Large intestine (tissue), 3 donors: Measurements from ENCODE around the gene GBF1. TPM values are rescaled to one million over a fixed set of nuclear protein-coding genes. Genes with fewer than 3 reads are reported as not detected.

Experiments used
- DNase-seq, 2 donors: peaks; one replicate each; pipeline versions ENCODE4 v3.0.0 to v3.0.0-alpha.2; 2013
- H3K27ac ChIP-seq: one replicate; pipeline ENCODE4 v1.5.1; 2013; ENCODE audit warnings: low read length
- H3K27me3 ChIP-seq: 2 replicates; pipeline ENCODE4 v1.6.1; 2013; ENCODE audit warnings: low read length; ENCODE audit not compliant: control insufficient read depth, insufficient read depth
- H3K36me3 ChIP-seq: 2 replicates; pipeline ENCODE4 v1.6.1; 2013; ENCODE audit warnings: low read length; ENCODE audit not compliant: control insufficient read depth, insufficient read depth
- H3K4me1 ChIP-seq: one replicate; pipeline ENCODE4 v1.6.1; 2013; ENCODE audit warnings: low read length; ENCODE audit not compliant: control insufficient read depth, insufficient read depth
- H3K4me3 ChIP-seq: one replicate; pipeline ENCODE4 v1.5.1; 2013; ENCODE audit warnings: low read length
- H3K9me3 ChIP-seq: one replicate; pipeline ENCODE4 v1.6.1; 2013; ENCODE audit warnings: mild to moderate bottlenecking, low read depth, low read length, moderate library complexity; ENCODE audit not compliant: control insufficient read depth
- WGBS: methylation state at CpG from one replicate; pipeline ENCODE4 v1.1.5; 2013; ENCODE audit warnings: low lambda C conversion rate; ENCODE audit not compliant: insufficient coverage; 5-methylcytosine and 5-hydroxymethylcytosine counted together
- polyA plus RNA-seq: library from polyadenylated mRNA; unstranded; fragments of 120-200 nt; gene quantifications from one replicate; pipeline ENCODE4 v1.2.1, GENCODE V29; 2013

GBF1 gene
- polyA plus RNA-seq, 1 donor: 44.0 TPM

DNA sequence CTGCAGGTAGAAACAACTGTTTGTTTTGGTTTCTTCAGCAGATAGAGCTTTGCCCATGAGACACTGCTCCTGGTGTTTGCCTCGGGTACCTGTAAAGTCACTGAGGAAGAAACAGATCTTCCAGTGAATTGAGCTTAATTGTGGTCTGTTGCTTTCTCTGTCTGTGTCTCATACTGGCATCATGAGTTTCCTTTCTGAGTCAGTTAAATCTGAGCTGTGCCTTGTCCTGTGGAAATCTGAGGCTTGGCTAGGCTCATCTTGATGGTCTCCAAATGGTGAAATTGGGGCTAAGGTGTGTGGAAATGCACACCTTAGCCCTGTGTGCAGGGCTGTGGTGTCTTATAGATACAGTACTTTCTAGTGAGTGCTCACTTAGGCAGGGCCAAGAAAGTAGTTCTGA, 67.4 kb downstream of the GBF1 start:
- no peak for DNase-seq
- H3K4me1 ChIP-seq: peaks cover 9% of the 10 kb centered on the region
- no CpG with 5 or more reads among the region's 1 CpG for WGBS
- no peaks in the 10 kb centered on the region for H3K9me3 ChIP-seq
- no peaks in the 10 kb centered on the region for H3K27me3 ChIP-seq
- no peak overlapping the region for H3K4me3 ChIP-seq
- H3K36me3 ChIP-seq: peaks cover 8% of the 10 kb centered on the region
- H3K27ac ChIP-seq: no peak overlapping the region

DNA sequence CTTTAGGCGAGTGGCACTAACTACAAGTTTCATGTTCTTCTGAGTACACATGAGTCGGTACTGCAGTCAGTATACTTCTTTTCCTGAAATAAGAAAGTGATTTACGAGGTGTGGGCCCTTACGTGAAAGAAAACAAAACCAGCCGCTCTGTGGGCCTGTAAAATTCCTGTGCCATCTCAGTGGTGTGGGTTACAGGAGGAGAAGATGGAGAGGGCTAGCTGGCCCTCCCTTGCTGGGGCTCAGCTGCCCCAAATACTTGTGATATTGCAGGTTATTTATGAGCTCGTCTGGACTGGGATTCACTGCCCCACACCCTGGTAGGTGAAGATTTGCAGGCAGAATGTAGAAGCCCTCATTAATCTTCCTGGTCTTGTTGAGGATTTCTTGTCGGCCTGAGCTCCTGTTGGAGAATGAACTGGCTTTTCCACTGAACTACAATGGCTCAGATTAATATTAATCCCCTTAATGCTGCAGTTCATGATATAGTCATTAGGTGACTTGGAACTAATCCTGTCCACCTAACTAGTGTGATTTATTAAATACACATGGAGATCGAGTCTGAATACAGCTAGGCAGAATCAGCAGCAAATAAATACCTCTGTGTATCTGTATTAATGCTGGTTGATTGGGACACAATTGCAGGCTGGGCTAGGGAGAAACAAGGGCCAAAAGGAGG, 68.0 kb downstream of the GBF1 start:
- peaks cover 8% of the 10 kb centered on the region for H3K36me3 ChIP-seq
- DNase-seq: no peak
- no CpG with 5 or more reads among the region's 8 CpGs for WGBS

DNA sequence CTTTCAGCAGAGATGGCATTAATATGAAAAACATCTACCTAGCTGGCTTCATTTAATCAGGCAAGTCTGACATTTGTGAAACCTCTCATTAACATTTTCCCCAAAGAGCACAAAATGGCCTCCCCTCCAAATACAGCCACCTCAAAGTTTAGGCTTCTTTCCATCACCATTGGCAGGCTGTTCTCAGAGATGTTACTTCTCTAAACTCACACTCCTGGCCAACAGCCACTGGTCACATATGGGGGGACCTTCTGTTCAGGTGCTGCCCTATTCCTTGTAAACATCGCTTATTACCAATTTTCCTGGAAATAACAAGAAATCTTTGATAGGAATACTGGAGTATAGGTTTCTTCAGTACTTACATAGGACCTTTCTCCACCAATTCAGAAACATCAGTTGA, 69.5 kb downstream of the GBF1 start:
- Histone ChIP-seq H3K27ac (no peak overlapping the region), H3K4me1 (peaks cover 9% of the 10 kb centered on the region), H3K9me3 (no peaks in the 10 kb centered on the region), H3K4me3 (no peak overlapping the region), H3K27me3 (no peaks in the 10 kb centered on the region), H3K36me3 (peaks cover 8% of the 10 kb centered on the region)
- DNase-seq: no peak
- no CpG with 5 or more reads among the region's 1 CpG for WGBS

More for the DNA sequence above, 68.0 kb downstream of the GBF1 start:
- Histone ChIP-seq H3K9me3 (no peaks in the 10 kb centered on the region), H3K4me3 (no peak overlapping the region), H3K4me1 (peaks cover 9% of the 10 kb centered on the region), H3K27me3 (no peaks in the 10 kb centered on the region), H3K27ac (no peak overlapping the region)

DNA sequence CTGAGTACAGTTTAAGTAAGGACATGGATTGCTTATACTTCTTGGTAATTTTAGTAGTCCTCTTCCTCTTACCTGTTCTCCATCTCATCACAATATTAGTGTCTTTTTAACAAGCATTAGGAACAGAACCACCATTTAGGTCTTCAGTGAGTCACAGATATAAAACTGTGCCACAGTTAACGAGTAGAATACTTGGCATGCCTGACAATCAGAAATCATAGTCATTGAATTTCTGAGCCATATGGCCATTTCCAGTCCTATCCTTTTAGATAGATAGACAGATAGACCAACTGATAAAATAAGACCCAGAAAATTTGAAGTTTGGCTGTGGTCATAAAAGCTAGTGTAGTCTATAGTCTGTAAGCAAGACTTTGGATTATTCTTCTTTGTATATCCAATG, 71.1 kb downstream of the GBF1 start:
- no peaks in the 10 kb centered on the region for H3K4me1 ChIP-seq
- H3K27me3 ChIP-seq: no peaks in the 10 kb centered on the region
- no peak overlapping the region for H3K27ac ChIP-seq
- no CpG with 5 or more reads among the region's 1 CpG for WGBS
- peaks cover 8% of the 10 kb centered on the region for H3K36me3 ChIP-seq
- no peak for DNase-seq
- H3K9me3 ChIP-seq: no peaks in the 10 kb centered on the region
- H3K4me3 ChIP-seq: no peak overlapping the region

DNA sequence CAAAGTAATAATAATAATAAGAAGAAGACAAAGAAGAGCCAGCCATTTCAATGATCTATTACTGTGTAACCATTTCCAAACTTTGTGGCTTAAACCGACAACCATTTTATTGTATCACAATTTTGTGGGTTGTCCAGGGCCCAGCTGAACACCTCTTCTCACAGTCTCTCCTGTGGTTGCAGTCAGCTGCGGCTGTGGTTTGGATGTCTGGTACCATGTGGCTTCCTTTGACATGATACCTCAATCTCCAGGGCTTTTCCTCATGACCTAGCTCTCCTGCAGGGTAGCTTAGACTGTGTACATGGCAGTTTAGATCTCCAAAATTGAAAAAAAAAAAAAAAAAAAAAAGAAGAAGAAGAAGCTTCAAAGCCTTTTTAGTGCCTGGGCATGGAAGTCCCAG, 77.6 kb downstream of the GBF1 start:
- DNase-seq: no peak
- no peaks in the 10 kb centered on the region for H3K27me3 ChIP-seq
- H3K36me3 ChIP-seq: peaks cover 3% of the 10 kb centered on the region
- WGBS: no CpG with 5 or more reads among the region's 2 CpGs
- no peak overlapping the region for H3K4me3 ChIP-seq
- no peaks in the 10 kb centered on the region for H3K9me3 ChIP-seq
- H3K4me1 ChIP-seq: no peaks in the 10 kb centered on the region
- H3K27ac ChIP-seq: no peak overlapping the region

DNA sequence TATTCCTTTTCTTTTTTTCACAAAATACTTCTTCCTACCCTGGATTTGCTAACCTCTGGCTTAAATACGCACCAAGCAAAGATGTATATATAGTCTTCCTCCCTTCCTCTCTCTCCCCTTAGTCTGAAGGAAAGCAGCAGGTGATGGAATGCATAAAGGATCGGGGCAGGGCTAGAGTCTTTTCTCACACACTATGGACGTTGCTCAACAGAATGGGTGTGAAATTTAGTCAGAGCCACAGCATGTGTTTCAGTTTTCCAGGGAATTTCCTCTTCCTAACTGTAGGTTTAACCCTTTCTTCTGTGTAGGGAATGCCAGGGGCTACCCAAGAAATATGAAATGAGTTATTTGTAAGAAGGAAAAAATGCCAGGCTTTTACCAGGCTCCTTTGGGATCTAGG, 78.7 kb downstream of the GBF1 start:
- Histone ChIP-seq H3K27me3 (no peaks in the 10 kb centered on the region), H3K4me1 (peaks cover 5% of the 10 kb centered on the region), H3K36me3 (peaks cover 3% of the 10 kb centered on the region), H3K27ac (no peak overlapping the region), H3K9me3 (no peaks in the 10 kb centered on the region), H3K4me3 (no peak overlapping the region)
- no peak for DNase-seq
- no CpG with 5 or more reads among the region's 3 CpGs for WGBS

DNA sequence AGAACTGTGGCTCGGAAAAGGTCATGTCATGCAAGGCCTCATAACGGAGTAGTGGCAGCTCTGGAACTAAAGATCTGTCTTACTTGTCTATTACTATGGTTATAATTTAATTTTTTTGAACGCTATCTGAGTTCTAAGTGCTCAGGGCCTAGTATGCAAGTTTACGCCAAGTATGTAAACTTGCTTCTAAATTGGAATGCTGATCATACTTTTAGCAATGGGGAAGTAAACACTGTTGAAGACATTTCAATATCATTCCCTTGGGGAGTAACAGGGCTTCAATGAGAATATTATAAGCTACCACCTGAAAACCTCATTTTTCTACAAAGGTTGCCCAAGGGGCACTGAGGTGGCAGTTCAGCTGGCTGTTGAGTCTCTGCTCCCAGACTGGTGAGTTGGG, 80.7 kb downstream of the GBF1 start:
- no peak overlapping the region for H3K27ac ChIP-seq
- WGBS: no CpG with 5 or more reads among the region's 4 CpGs
- H3K27me3 ChIP-seq: no peaks in the 10 kb centered on the region
- no peaks in the 10 kb centered on the region for H3K9me3 ChIP-seq
- peaks cover 3% of the 10 kb centered on the region for H3K36me3 ChIP-seq
- H3K4me3 ChIP-seq: no peak overlapping the region
- DNase-seq: no peak
- peaks cover 7% of the 10 kb centered on the region for H3K4me1 ChIP-seq

DNA sequence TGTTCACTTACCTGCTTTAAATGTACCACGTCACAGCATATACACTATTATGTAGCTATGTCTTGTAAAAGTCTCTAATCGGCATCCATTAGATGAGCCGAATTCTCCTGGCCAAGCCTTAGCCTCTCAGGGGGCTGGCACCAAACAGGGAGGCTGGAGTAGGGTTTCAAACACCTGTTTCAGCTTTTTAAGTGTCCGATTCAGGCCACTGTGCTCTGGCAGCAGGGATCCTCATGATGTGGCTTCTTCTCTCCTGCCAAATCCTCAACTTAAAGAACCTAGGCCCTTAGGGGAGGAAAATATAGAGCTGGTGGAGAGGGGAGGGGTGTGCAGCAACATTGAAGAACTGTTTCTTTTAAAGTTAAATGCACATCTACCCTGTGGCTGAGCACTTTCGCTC, 81.7 kb downstream of the GBF1 start:
- no peak for DNase-seq
- H3K27me3 ChIP-seq: no peaks in the 10 kb centered on the region
- no CpG with 5 or more reads among the region's 5 CpGs for WGBS
- H3K4me1 ChIP-seq: peaks cover 7% of the 10 kb centered on the region
- H3K27ac ChIP-seq: no peak overlapping the region
- H3K9me3 ChIP-seq: no peaks in the 10 kb centered on the region
- no peak overlapping the region for H3K4me3 ChIP-seq
- no peaks in the 10 kb centered on the region for H3K36me3 ChIP-seq

DNA sequence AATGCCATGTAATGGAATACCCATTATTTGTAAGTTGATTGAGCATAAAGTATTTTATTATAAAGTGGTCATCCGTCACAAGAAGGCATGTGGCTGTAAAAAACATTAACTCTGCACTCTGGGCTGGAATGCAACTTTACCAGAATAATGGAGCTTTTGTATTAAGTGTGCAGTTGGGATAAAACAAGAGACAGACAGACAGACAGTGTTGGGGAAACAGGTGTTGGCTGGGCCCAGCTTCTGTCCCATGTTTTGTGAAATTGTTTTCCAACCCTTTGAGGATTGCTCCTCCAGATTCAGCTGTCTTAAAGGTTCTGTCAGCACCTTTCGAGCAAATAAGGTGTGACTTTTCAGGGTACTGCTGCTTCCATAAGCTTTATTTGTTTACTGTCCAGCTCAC, 82.3 kb downstream of the GBF1 start:
- WGBS: no CpG with 5 or more reads among the region's 2 CpGs
- H3K4me1 ChIP-seq: peaks cover 7% of the 10 kb centered on the region
- peaks cover 3% of the 10 kb centered on the region for H3K36me3 ChIP-seq
- H3K27ac ChIP-seq: no peak overlapping the region
- H3K27me3 ChIP-seq: no peaks in the 10 kb centered on the region
- no peak overlapping the region for H3K4me3 ChIP-seq
- no peaks in the 10 kb centered on the region for H3K9me3 ChIP-seq
- no peak for DNase-seq

DNA sequence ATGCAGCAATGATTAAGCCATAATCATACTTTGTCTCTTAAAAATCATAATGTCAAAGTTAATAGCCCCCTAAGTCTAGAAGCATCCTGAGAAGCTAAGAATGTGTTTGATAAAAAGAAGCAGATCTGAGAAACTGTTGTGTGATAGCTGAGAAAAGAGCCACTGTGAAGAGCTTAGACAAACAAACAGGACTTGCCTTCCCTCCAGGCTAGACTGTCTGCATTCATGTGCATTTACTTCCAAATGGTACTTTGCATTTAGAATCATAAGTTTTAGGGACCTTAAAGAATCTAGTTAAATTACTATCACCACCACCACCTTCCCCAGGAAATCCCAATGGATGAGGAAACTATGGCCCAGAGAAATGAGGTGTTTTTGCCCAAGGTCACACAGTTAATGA, 87.4 kb downstream of the GBF1 start:
- DNase-seq: no peak
- no peaks in the 10 kb centered on the region for H3K27me3 ChIP-seq
- peaks cover 7% of the 10 kb centered on the region for H3K4me1 ChIP-seq
- no peak overlapping the region for H3K4me3 ChIP-seq
- no peak overlapping the region for H3K27ac ChIP-seq
- no peaks in the 10 kb centered on the region for H3K9me3 ChIP-seq
- peaks cover 22% of the 10 kb centered on the region for H3K36me3 ChIP-seq

DNA sequence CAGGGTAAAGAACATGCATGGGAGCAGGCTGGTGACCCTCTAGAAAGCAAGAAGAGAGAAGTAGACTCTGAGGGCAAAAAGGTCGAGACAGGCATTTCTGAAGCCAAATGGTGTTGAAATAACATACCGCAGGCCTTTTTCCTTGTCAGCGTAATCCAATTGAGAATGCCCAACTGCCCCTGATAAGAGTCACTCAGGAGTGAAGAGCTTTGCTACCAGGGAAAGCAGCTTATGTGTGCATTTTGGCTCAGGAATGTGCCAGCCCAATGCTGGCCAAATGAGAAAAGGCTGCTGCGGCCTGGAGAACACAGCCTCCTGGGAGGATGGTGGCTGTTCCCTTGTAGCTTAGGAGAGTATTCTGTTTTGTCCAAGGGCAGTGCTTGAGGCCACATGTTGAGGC, 88.8 kb downstream of the GBF1 start:
- H3K4me1 ChIP-seq: peaks cover 1% of the 10 kb centered on the region
- no peak for DNase-seq
- no peaks in the 10 kb centered on the region for H3K27me3 ChIP-seq
- H3K9me3 ChIP-seq: no peaks in the 10 kb centered on the region
- WGBS: no CpG with 5 or more reads among the region's 4 CpGs
- peaks cover 22% of the 10 kb centered on the region for H3K36me3 ChIP-seq
- H3K27ac ChIP-seq: no peak overlapping the region
- H3K4me3 ChIP-seq: no peak overlapping the region
